Pancreas (tissue), 10 donors: ENCODE data around the gene PSMB10. TPM values are rescaled to one million over a fixed set of nuclear protein-coding genes. Genes with fewer than 3 reads are reported as not detected.

Source experiments
- ATAC-seq, 4 donors: fragments of 200-7000 bp; cut with Tn5 transposase; one replicate each; pipeline versions ENCODE4 v1.8.0 to v1.9.1; 2020; ENCODE audit warnings: mild to moderate bottlenecking in 4 of 4, moderate library complexity in 4 of 4
- DNase-seq, 6 donors: peaks; one replicate each; pipeline ENCODE4 v3.0.0-alpha.2; 2020
- FAIRE-seq: peaks from 2 replicates; lab custom pipeline; 2012; peaks lifted over from hg19 to GRCh38; lab: Jason Lieb, UNC
- H3K27ac ChIP-seq, 4 donors: fragments of 200-600 bp; sonication (generic); 1 replicate in 3 of 4; 2 replicates in 1 of 4; pipeline versions ENCODE4 v1.5.0 to v1.8.0; 2020
- H3K27me3 ChIP-seq, 4 donors: fragments of 200-600 bp; one replicate each; pipeline ENCODE4 v1.8.0; 2021
- H3K36me3 ChIP-seq, 3 donors: fragments of 200-600 bp; sonication (generic) in 1 of 3; one replicate each; pipeline versions ENCODE4 v1.5.0 to v1.8.0; 2020 to 2021
- H3K4me1 ChIP-seq, 3 donors: fragments of 200-600 bp; one replicate each; pipeline ENCODE4 v1.8.0; 2021
- H3K4me3 ChIP-seq, 4 donors: fragments of 200-600 bp; sonication (generic) in 2 of 4; one replicate each; pipeline versions ENCODE4 v1.5.0 to v1.8.0; 2020 to 2021
- H3K9me3 ChIP-seq, 4 donors: fragments of 200-600 bp; one replicate each; pipeline ENCODE4 v1.8.0; 2021
- WGBS, 2 donors: extraction: QIAGEN DNeasy Blood & Tissue Kit; methylation state at CpG; one replicate each; pipeline ENCODE4 v1.1.7; 2013; 5-methylcytosine and 5-hydroxymethylcytosine counted together
- intact Hi-C, 3 donors: fragments of 100-400 bp; cut with DNase I; formaldehyde crosslinking; loops; one replicate each; pipeline versions ENCODE4 v1.11.1 to v1.14.2; 2022
- polyA plus RNA-seq, 2 donors: library from polyadenylated mRNA; stranded (reverse); fragments of 200-250 nt; gene quantifications; one replicate each; pipeline ENCODE4 v1.2.3, GENCODE V29; 2013
- total RNA-seq, 6 donors: library from RNA; stranded (reverse); fragmentation: NEBNext Ultra II Directional in 4 of 6; extraction: Animal tissue kit (Norgen Biotek cat#: 25700) in 4 of 6; gene quantifications; one replicate each; pipeline versions ENCODE4 v1.2.1 to v1.2.4, GENCODE V29; 2021 to 2023
- TF ChIP-seq, protein P1 (sequence below), 4 donors: fragments of 200-600 bp; sonication (generic) in 3 of 4; IDR thresholded peaks; one replicate each; pipeline versions ENCODE4 v1.5.0 to v1.8.0; 2021; ENCODE audit warnings: antibody characterized with exemption in 4 of 4
- donor health status: healthy with polysubstance abuse.
- donor health status: DM: no; HTN: no; CAD: no; lungs with moderate emphysema.
- donor health status: DM: no; HTN: no; CAD: no.
- donor health status: control.
- donor health status: control.
- donor health status: Bipolar disorder and iron deficiency.
- donor health status: DM: yes; HTN: yes; CAD: no.
- donor health status: DM: no; HTN: no; CAD: no.
- donor health status: DM: no; HTN: no; CAD: no.
- donor health status: DM: yes; HTN: yes; CAD: no.

PSMB10 gene
- total RNA-seq = 10 to 100 TPM; 40.0 to 62.2 (median 51.3) TPM
- polyA plus RNA-seq = 100 to 1,000 TPM in 1 of 2 donors, 10 to 100 TPM in 1; 65.7 to 195 TPM

- intact Hi-C loops = loop anchor here in 1 of 3 donors (10.0 kb wide), 1 partner anchor 412 kb away; the partner anchor contains the start of gene RIPOR1
- H3K4me1 ChIP-seq = peaks cover 0 to 20% (median 4%) of the 10 kb centered on the region in 3 donors
- DNase-seq (peak; percentile 53 to 82 (median 70)), ATAC-seq (peak; percentile 15 to 55 (median 28)), FAIRE-seq (no peak)
- no peaks in the 10 kb centered on the region for H3K36me3 ChIP-seq
- TF ChIP-seq, protein P1, sequence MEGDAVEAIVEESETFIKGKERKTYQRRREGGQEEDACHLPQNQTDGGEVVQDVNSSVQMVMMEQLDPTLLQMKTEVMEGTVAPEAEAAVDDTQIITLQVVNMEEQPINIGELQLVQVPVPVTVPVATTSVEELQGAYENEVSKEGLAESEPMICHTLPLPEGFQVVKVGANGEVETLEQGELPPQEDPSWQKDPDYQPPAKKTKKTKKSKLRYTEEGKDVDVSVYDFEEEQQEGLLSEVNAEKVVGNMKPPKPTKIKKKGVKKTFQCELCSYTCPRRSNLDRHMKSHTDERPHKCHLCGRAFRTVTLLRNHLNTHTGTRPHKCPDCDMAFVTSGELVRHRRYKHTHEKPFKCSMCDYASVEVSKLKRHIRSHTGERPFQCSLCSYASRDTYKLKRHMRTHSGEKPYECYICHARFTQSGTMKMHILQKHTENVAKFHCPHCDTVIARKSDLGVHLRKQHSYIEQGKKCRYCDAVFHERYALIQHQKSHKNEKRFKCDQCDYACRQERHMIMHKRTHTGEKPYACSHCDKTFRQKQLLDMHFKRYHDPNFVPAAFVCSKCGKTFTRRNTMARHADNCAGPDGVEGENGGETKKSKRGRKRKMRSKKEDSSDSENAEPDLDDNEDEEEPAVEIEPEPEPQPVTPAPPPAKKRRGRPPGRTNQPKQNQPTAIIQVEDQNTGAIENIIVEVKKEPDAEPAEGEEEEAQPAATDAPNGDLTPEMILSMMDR (IDR thresholded peaks at IDR 0.05) = no peak
- WGBS, 2 donors = 0% methylated on average over 46 to 54 of the region's 54 CpGs
- peak within 1 kb of the TSS; percentile 80 to 94 (median 91) for H3K4me3 ChIP-seq
- H3K27ac ChIP-seq = peak within 1 kb of the TSS; percentile 81 to 95 (median 87)
- no peaks in the 10 kb centered on the region for H3K27me3 ChIP-seq
- no peaks in the 10 kb centered on the region for H3K9me3 ChIP-seq
Observed at GRCh38 chr16:67936124-67936879, at the start of gene PSMB10. TSS of gene PSMB10 (minus strand) at chr16:67936850. CDS start at chr16:67936749, 101 bp downstream.

- no peak overlapping the region for H3K27ac ChIP-seq
- FAIRE-seq (no peak), DNase-seq (peak in 1 of 6 donors; percentile 58), ATAC-seq (no peak)
- H3K36me3 ChIP-seq = no peaks in the 10 kb centered on the region
- H3K27me3 ChIP-seq = no peaks in the 10 kb centered on the region
- intact Hi-C loops = loop anchor here in 1 of 3 donors (10.0 kb wide), 1 partner anchor 253 kb away; the partner anchor contains the start of gene ESRP2
- TF ChIP-seq, protein P1 (IDR thresholded peaks at IDR 0.05) = no peak
- no peaks in the 10 kb centered on the region for H3K9me3 ChIP-seq
- H3K4me3 ChIP-seq = no peak overlapping the region
- WGBS, 2 donors = 90 to 93% methylated on average over 48 to 49 of the region's 49 CpGs
- peaks cover 0 to 5% (median 0%) of the 10 kb centered on the region in 3 donors for H3K4me1 ChIP-seq
Observed at GRCh38 chr16:67982011-67982696, 45.5 kb upstream of the PSMB10 start.

GRCh38 chr16:67979955-67980678, 43.5 kb upstream of the PSMB10 start, which contains the start of gene DPEP3:
TSS of gene DPEP3 (minus strand) at chr16:67980499. CDS start at chr16:67980380, 119 bp downstream.
- TF ChIP-seq, protein P1 (IDR thresholded peaks at IDR 0.05) = no peak
- peaks cover 0 to 4% (median 0%) of the 10 kb centered on the region in 3 donors for H3K4me1 ChIP-seq
- no peak for ATAC-seq
- FAIRE-seq = no peak
- H3K36me3 ChIP-seq = no peaks in the 10 kb centered on the region
- H3K27ac ChIP-seq = no peak within 1 kb of the TSS
- intact Hi-C loops = loop anchor here in 1 of 3 donors (10.0 kb wide), 1 partner anchor 255 kb away; the partner anchor contains the start of gene ESRP2
- DNase-seq = no peak
- H3K9me3 ChIP-seq = no peaks in the 10 kb centered on the region
- H3K27me3 ChIP-seq = no peaks in the 10 kb centered on the region
- WGBS, 2 donors = 50 to 70% methylated on average over 38 to 62 of the region's 62 CpGs
- H3K4me3 ChIP-seq = no peak within 1 kb of the TSS

DNA sequence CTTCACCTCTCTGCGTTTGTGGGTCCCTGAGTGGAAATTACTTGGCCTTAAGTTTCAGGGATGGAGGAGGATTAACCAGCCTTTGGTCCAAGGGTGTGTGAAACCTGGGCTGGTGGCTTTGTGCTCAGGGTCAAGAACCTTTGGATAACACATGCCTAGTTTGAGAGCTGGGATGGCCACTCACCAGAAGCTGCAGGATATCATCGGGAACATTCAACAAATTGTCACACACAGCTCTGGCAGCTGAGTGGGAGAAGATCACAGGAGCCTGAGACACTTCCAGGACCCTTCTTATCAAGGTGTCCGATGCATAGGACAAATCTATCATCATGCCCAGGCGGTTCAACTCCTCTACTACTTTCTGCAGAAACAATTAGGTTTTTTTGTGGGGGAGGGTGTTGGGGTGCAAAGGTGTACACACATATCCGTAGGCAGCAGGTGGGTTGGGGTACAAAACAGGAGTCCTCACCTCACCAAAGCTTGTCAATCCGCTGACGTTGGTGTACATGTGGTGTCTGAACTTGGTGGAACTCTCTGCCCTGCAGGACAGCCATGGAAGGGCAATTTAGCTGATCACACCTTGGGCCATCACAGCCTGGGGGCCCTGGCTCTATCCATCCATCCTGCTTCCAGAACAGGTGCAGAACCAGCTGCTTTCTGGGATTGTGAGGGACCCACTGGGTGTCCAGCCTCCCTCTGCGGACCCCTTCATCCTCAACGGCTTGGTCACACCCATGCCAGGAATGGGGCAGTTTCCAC, 41.0 kb upstream of the PSMB10 start:
- WGBS, 2 donors = 67 to 70% methylated on average over 9 of the region's 9 CpGs
- no peak overlapping the region for H3K4me3 ChIP-seq
- intact Hi-C loops = no loop called here
- H3K27me3 ChIP-seq = no peaks in the 10 kb centered on the region
- H3K9me3 ChIP-seq = no peaks in the 10 kb centered on the region
- no peak for FAIRE-seq
- TF ChIP-seq, protein P1 (IDR thresholded peaks at IDR 0.05) = no peak
- no peak overlapping the region for H3K27ac ChIP-seq
- H3K4me1 ChIP-seq = no peaks in the 10 kb centered on the region
- no peak for ATAC-seq
- DNase-seq = no peak
- no peaks in the 10 kb centered on the region for H3K36me3 ChIP-seq
